Stimulated activated CD4-positive, alpha-beta T cell treated with anti-CD3 and anti-CD28 coated beads, Interleukin-4, amount 100 ng/mL, for 1 hour (primary cell): ENCODE results near the gene CCT3.

ENCODE experiments used
- DNase-seq: peaks from one replicate; pipeline ENCODE4 v3.0.0-alpha.2; 2020

Gene CCT3

GRCh38 chr1:156270314-156270713 lies 67.8 kb downstream of the CCT3 start:
- no peak for DNase-seq

GRCh38 chr1:156268336-156268735 lies 69.8 kb downstream of the CCT3 start:
- DNase-seq: no peak

GRCh38 chr1:156266051-156266450 lies 72.0 kb downstream of the CCT3 start:
- no peak for DNase-seq

GRCh38 chr1:156263288-156263655 lies 74.8 kb downstream of the CCT3 start:
- no peak for DNase-seq

- no peak for DNase-seq
Measured at GRCh38 chr1:156262461-156263287, 75.4 kb downstream of the CCT3 start.

- no peak for DNase-seq
Measured at GRCh38 chr1:156260896-156261295, 77.2 kb downstream of the CCT3 start.

- no peak for DNase-seq
Measured at GRCh38 chr1:156259805-156260204, 78.3 kb downstream of the CCT3 start.
